HUES64 (cell line): ENCODE measurements around the gene OR5C1.

Experiments
- H3K27ac ChIP-seq: 2 replicates; pipeline ENCODE4 v1.7.0; 2013; ENCODE audit warnings: low read depth, low read length, inconsistent platforms
- H3K27me3 ChIP-seq: 2 replicates; pipeline ENCODE4 v1.6.1; 2013; ENCODE audit warnings: mild to moderate bottlenecking, low read length; ENCODE audit not compliant: insufficient read depth
- H3K36me3 ChIP-seq: 2 replicates; pipeline ENCODE4 v1.6.1; 2013; ENCODE audit warnings: mild to moderate bottlenecking, low read length; ENCODE audit not compliant: insufficient read depth
- H3K4me1 ChIP-seq: 2 replicates; pipeline ENCODE4 v1.6.1; 2013; ENCODE audit warnings: mild to moderate bottlenecking, low read length, moderate library complexity; ENCODE audit not compliant: insufficient read depth
- H3K4me3 ChIP-seq: 2 replicates; pipeline ENCODE4 v1.5.1; 2013; ENCODE audit warnings: mild to moderate bottlenecking, low read length, moderate library complexity
- H3K9ac ChIP-seq: 2 replicates; pipeline ENCODE4 v1.6.1; 2013; ENCODE audit warnings: mild to moderate bottlenecking, low read depth, low read length
- H3K9me3 ChIP-seq: 2 replicates; pipeline ENCODE4 v1.6.1; 2013; ENCODE audit warnings: low read depth, low read length; ENCODE audit not compliant: insufficient read depth
- WGBS: fragments of 150-250, 120-280 bp; methylation state at CpG from one replicate; pipeline ENCODE4 v1.1.7; 2013; ENCODE audit warnings: missing lambda C conversion rate; 5-methylcytosine and 5-hydroxymethylcytosine counted together

OR5C1 gene

GRCh38 chr9:122812736-122813135 is 24.0 kb downstream of the OR5C1 start:
- no peak overlapping the region for H3K4me3 ChIP-seq
- WGBS: 90% methylated on average over 4 of the region's 4 CpGs
- H3K36me3 ChIP-seq: peaks cover 16% of the 10 kb centered on the region
- H3K27me3 ChIP-seq: no peaks in the 10 kb centered on the region
- H3K9ac ChIP-seq: no peak overlapping the region
- 0 out of 2 replicates have a peak, but pooled peaks cover 7% of the 10 kb centered on the region for H3K4me1 ChIP-seq
- no peaks in the 10 kb centered on the region for H3K9me3 ChIP-seq
- no peak overlapping the region for H3K27ac ChIP-seq

- no peak overlapping the region for H3K4me3 ChIP-seq
- no peak overlapping the region for H3K27ac ChIP-seq
- no peak overlapping the region for H3K9ac ChIP-seq
- H3K9me3 ChIP-seq: no peaks in the 10 kb centered on the region
- H3K36me3 ChIP-seq: peaks cover 33% of the 10 kb centered on the region
- no peaks in the 10 kb centered on the region for H3K27me3 ChIP-seq
- 90% methylated on average over 5 of the region's 6 CpGs for WGBS
- 0 out of 2 replicates have a peak, but pooled peaks cover 6% of the 10 kb centered on the region for H3K4me1 ChIP-seq
These were observed 25.8 kb downstream of the OR5C1 start for GRCh38 chr9:122814545-122814944.

- Histone ChIP-seq H3K27me3 (no peaks in the 10 kb centered on the region), H3K4me1 (no peaks in the 10 kb centered on the region), H3K4me3 (no peak overlapping the region), H3K36me3 (peaks cover 43% of the 10 kb centered on the region), H3K9me3 (no peaks in the 10 kb centered on the region), H3K27ac (no peak overlapping the region), H3K9ac (no peak overlapping the region)
These were observed 26.8 kb downstream of the OR5C1 start for GRCh38 chr9:122815544-122815943.

- WGBS: 96% methylated on average over 17 of the region's 17 CpGs
- no peak overlapping the region for H3K27ac ChIP-seq
- H3K4me3 ChIP-seq: no peak overlapping the region
These were observed 27.6 kb downstream of the OR5C1 start for GRCh38 chr9:122816163-122816867.

GRCh38 chr9:122819326-122819725 is 30.6 kb downstream of the OR5C1 start:
- Histone ChIP-seq H3K4me1 (no peaks in the 10 kb centered on the region), H3K36me3 (peaks cover 77% of the 10 kb centered on the region)
- WGBS: 96% methylated on average over 2 of the region's 3 CpGs

More at GRCh38 chr9:122816163-122816867, 27.6 kb downstream of the OR5C1 start:
- Histone ChIP-seq H3K27me3 (no peaks in the 10 kb centered on the region), H3K4me1 (no peaks in the 10 kb centered on the region), H3K36me3 (peaks cover 50% of the 10 kb centered on the region), H3K9ac (no peak overlapping the region), H3K9me3 (no peaks in the 10 kb centered on the region)

GRCh38 chr9:122819791-122820489 is 31.2 kb downstream of the OR5C1 start:
- Histone ChIP-seq H3K27me3 (no peaks in the 10 kb centered on the region), H3K4me3 (no peak overlapping the region), H3K9ac (no peak overlapping the region), H3K9me3 (no peaks in the 10 kb centered on the region), H3K27ac (no peak overlapping the region), H3K4me1 (no peaks in the 10 kb centered on the region), H3K36me3 (peaks cover 83% of the 10 kb centered on the region)
- 94% methylated on average over 9 of the region's 9 CpGs for whole genome bisulfite sequencing

More at GRCh38 chr9:122819326-122819725, 30.6 kb downstream of the OR5C1 start:
- Histone ChIP-seq H3K9me3 (no peaks in the 10 kb centered on the region), H3K9ac (no peak overlapping the region), H3K27me3 (no peaks in the 10 kb centered on the region), H3K4me3 (no peak overlapping the region), H3K27ac (no peak overlapping the region)

- WGBS: 96% methylated on average over 11 of the region's 11 CpGs
- H3K4me3 ChIP-seq: no peak overlapping the region
- H3K9me3 ChIP-seq: no peaks in the 10 kb centered on the region
- H3K27ac ChIP-seq: no peak overlapping the region
- H3K27me3 ChIP-seq: no peaks in the 10 kb centered on the region
- H3K4me1 ChIP-seq: no peaks in the 10 kb centered on the region
- peaks cover 88% of the 10 kb centered on the region for H3K36me3 ChIP-seq
- no peak overlapping the region for H3K9ac ChIP-seq
These were observed 31.7 kb downstream of the OR5C1 start for GRCh38 chr9:122820490-122820845.

GRCh38 chr9:122821278-122821943 is 32.7 kb downstream of the OR5C1 start:
- H3K4me3 ChIP-seq: no peak overlapping the region
- no peak overlapping the region for H3K9ac ChIP-seq
- no peaks in the 10 kb centered on the region for H3K9me3 ChIP-seq
- no peaks in the 10 kb centered on the region for H3K27me3 ChIP-seq
- H3K36me3 ChIP-seq: peaks cover 94% of the 10 kb centered on the region
- H3K27ac ChIP-seq: no peak overlapping the region
- H3K4me1 ChIP-seq: no peaks in the 10 kb centered on the region
- WGBS: 93% methylated on average over 5 of the region's 7 CpGs

GRCh38 chr9:122822056-122822455 is 33.3 kb downstream of the OR5C1 start:
- Histone ChIP-seq H3K9ac (no peak overlapping the region), H3K4me1 (peaks cover 1% of the 10 kb centered on the region; the same call in 1 of the 2 replicates), H3K9me3 (no peaks in the 10 kb centered on the region), H3K36me3 (peaks cover 91% of the 10 kb centered on the region), H3K27ac (no peak overlapping the region), H3K27me3 (no peaks in the 10 kb centered on the region), H3K4me3 (no peak overlapping the region)
- WGBS: 93% methylated on average over 6 of the region's 6 CpGs

GRCh38 chr9:122822938-122823337 is 34.2 kb downstream of the OR5C1 start:
- Histone ChIP-seq H3K9ac (no peak overlapping the region), H3K9me3 (no peaks in the 10 kb centered on the region), H3K36me3 (peaks cover 83% of the 10 kb centered on the region), H3K27me3 (no peaks in the 10 kb centered on the region), H3K4me1 (peaks cover 5% of the 10 kb centered on the region; the same call in 1 of the 2 replicates), H3K4me3 (no peak overlapping the region), H3K27ac (no peak overlapping the region)
- WGBS: 96% methylated on average over 4 of the region's 4 CpGs

GRCh38 chr9:122827761-122828093 is 39.0 kb downstream of the OR5C1 start:
- peak overlapping the region; percentile 96 for H3K4me3 ChIP-seq
- peak overlapping the region; percentile 98 for H3K27ac ChIP-seq
- no peaks in the 10 kb centered on the region for H3K9me3 ChIP-seq
- WGBS: under 1% methylated on average over 8 of the region's 8 CpGs
- peaks cover 5% of the 10 kb centered on the region; the same call in 1 of the 2 replicates for H3K4me1 ChIP-seq
- H3K27me3 ChIP-seq: no peaks in the 10 kb centered on the region
- H3K36me3 ChIP-seq: peaks cover 37% of the 10 kb centered on the region
- H3K9ac ChIP-seq: peak overlapping the region; percentile 85
